Endothelial cell (in vitro differentiated cells): ENCODE results near the gene HGF. TPM values are rescaled to one million over a fixed set of nuclear protein-coding genes. Genes with fewer than 3 reads are reported as not detected.

Experiments used
- DNase-seq: peaks from one replicate; pipeline ENCODE4 v3.0.0; 2021; ENCODE audit warnings: low spot score
- H3K27ac Mint-ChIP-seq: one replicate; pipeline ENCODE4 v1.8.0; 2021; ENCODE audit warnings: mixed read lengths, inconsistent platforms; ENCODE audit not compliant: unreplicated experiment
- H3K27me3 Mint-ChIP-seq: one replicate; pipeline ENCODE4 v1.8.0; 2021; ENCODE audit warnings: mild to moderate bottlenecking, moderate library complexity, mixed read lengths, inconsistent platforms; ENCODE audit not compliant: unreplicated experiment
- H3K36me3 Mint-ChIP-seq: one replicate; pipeline ENCODE4 v1.8.0; 2021; ENCODE audit warnings: mild to moderate bottlenecking, low read depth, mixed read lengths, inconsistent platforms; ENCODE audit not compliant: unreplicated experiment
- H3K4me1 Mint-ChIP-seq: one replicate; pipeline ENCODE4 v1.8.0; 2021; ENCODE audit warnings: mild to moderate bottlenecking, mixed read lengths, inconsistent platforms; ENCODE audit not compliant: unreplicated experiment
- H3K4me3 Mint-ChIP-seq: one replicate; pipeline ENCODE4 v1.8.0; 2021; ENCODE audit warnings: mild to moderate bottlenecking, mixed read lengths, inconsistent platforms; ENCODE audit not compliant: unreplicated experiment
- H3K9me3 Mint-ChIP-seq: one replicate; pipeline ENCODE4 v1.8.0; 2021; ENCODE audit warnings: mixed read lengths, inconsistent platforms; ENCODE audit not compliant: unreplicated experiment
- total RNA-seq: library from RNA; stranded (reverse); fragmentation: NEBNext Ultra II Directional; extraction: Animal tissue kit (Norgen Biotek cat#: 25700); gene quantifications from one replicate; pipeline ENCODE4 v1.2.1, GENCODE V29; 2021; ENCODE audit not compliant: unreplicated experiment
- TF ChIP-seq, protein P1 (sequence below): fragments of 200-600 bp; sonication (generic); IDR thresholded peaks from one replicate; pipeline ENCODE4 v1.5.0; 2021; ENCODE audit warnings: antibody characterized with exemption; ENCODE audit not compliant: unreplicated experiment

Gene HGF
- total RNA-seq, 1 donor from 2014 or later: 0.82 TPM

GRCh38 chr7:81803267-81803666 lies 33.4 kb upstream of the HGF start:
- Mint-ChIP-seq H3K27me3 (no peaks in the 10 kb centered on the region), H3K27ac (no peak overlapping the region), H3K36me3 (no peaks in the 10 kb centered on the region), H3K9me3 (no peaks in the 10 kb centered on the region), H3K4me1 (no peaks in the 10 kb centered on the region), H3K4me3 (no peak overlapping the region)
- TF ChIP-seq, protein P1, sequence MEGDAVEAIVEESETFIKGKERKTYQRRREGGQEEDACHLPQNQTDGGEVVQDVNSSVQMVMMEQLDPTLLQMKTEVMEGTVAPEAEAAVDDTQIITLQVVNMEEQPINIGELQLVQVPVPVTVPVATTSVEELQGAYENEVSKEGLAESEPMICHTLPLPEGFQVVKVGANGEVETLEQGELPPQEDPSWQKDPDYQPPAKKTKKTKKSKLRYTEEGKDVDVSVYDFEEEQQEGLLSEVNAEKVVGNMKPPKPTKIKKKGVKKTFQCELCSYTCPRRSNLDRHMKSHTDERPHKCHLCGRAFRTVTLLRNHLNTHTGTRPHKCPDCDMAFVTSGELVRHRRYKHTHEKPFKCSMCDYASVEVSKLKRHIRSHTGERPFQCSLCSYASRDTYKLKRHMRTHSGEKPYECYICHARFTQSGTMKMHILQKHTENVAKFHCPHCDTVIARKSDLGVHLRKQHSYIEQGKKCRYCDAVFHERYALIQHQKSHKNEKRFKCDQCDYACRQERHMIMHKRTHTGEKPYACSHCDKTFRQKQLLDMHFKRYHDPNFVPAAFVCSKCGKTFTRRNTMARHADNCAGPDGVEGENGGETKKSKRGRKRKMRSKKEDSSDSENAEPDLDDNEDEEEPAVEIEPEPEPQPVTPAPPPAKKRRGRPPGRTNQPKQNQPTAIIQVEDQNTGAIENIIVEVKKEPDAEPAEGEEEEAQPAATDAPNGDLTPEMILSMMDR: no peak
- no peak for DNase-seq

DNA sequence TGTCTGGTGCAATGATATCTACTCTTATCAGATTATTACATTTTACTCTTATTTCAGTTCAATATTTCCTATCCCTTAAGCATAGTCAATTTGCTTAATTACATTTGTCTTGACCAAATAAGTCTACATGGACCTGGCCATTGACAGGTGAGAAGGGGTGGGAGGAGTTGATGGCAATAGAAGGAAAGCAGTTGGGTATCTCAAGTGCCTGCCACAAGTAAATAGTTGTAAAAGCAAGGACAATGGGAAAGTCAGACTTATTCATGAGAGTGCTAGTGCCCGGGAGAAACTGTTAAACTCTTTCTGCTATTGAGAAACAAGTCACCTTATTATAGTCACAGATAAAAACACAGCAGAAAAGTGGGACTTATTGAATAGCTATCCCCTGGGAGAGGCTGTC lies 32.4 kb upstream of the HGF start:
- no peaks in the 10 kb centered on the region for H3K36me3 Mint-ChIP-seq
- TF ChIP-seq, protein P1: no peak
- no peak overlapping the region for H3K27ac Mint-ChIP-seq
- DNase-seq: no peak
- H3K4me1 Mint-ChIP-seq: no peaks in the 10 kb centered on the region
- H3K9me3 Mint-ChIP-seq: no peaks in the 10 kb centered on the region
- no peaks in the 10 kb centered on the region for H3K27me3 Mint-ChIP-seq
- H3K4me3 Mint-ChIP-seq: no peak overlapping the region

- no peaks in the 10 kb centered on the region for H3K9me3 Mint-ChIP-seq
- TF ChIP-seq, protein P1: no peak
Observed at GRCh38 chr7:81801532-81801931, 31.7 kb upstream of the HGF start.

DNA sequence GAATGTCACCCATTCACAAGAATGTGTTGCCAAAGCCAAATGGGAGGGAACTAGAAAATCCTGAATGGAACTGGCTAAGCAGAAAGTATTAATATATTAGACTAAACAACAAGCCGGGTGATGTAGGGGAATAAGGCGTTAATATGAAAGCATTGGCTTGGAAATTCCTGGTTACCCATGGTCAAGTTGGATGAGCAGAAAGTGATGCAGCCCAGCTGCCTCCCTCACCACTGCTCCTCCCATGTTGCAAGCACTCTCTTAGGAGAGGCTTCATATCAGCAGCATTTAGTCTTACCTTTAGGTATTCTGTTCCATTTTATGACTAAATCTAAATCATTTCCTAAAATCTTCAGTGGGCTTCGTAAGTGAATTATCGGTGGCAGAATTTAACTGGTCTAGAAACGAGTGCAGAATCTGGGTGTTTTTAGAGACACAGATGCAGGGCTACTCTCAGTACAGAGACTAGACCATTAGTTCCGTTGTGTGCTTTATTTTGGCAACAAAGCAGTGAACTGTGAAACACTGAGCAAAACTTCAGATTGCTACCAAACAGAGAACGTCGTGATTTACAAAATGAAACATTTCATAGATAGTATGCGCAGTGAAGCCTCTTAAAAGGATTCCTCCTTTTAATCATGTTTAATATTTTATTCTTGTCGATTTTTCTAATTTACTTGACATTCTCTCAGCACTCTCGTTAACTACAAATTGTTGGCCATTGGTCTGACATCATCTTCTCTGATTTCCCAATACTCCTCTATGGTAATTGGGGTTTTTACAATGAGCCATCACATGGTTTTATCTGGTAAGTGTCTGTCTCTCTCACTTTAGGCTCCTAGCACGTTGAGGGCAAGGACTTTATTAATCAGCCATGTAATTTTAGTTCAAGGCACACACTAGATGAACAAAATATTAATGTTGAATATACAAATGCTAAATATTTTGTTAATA lies 22.0 kb upstream of the HGF start:
- peaks cover 3% of the 10 kb centered on the region for H3K4me1 Mint-ChIP-seq
- H3K36me3 Mint-ChIP-seq: no peaks in the 10 kb centered on the region
- H3K27me3 Mint-ChIP-seq: no peaks in the 10 kb centered on the region
- no peak overlapping the region for H3K4me3 Mint-ChIP-seq
- H3K27ac Mint-ChIP-seq: no peak overlapping the region
- no peak for DNase-seq
- no peaks in the 10 kb centered on the region for H3K9me3 Mint-ChIP-seq
- TF ChIP-seq, protein P1: no peak

More at GRCh38 chr7:81801532-81801931, 31.7 kb upstream of the HGF start:
- no peaks in the 10 kb centered on the region for H3K27me3 Mint-ChIP-seq
- H3K27ac Mint-ChIP-seq: no peak overlapping the region
- no peak overlapping the region for H3K4me3 Mint-ChIP-seq
- no peaks in the 10 kb centered on the region for H3K4me1 Mint-ChIP-seq
- H3K36me3 Mint-ChIP-seq: no peaks in the 10 kb centered on the region
- DNase-seq: no peak

- no peak overlapping the region for H3K27ac Mint-ChIP-seq
- H3K27me3 Mint-ChIP-seq: no peaks in the 10 kb centered on the region
- no peaks in the 10 kb centered on the region for H3K36me3 Mint-ChIP-seq
- H3K9me3 Mint-ChIP-seq: no peaks in the 10 kb centered on the region
- H3K4me3 Mint-ChIP-seq: no peak overlapping the region
- H3K4me1 Mint-ChIP-seq: peaks cover 3% of the 10 kb centered on the region
- no peak for DNase-seq
- TF ChIP-seq, protein P1: no peak
Observed at GRCh38 chr7:81790686-81791085, 20.8 kb upstream of the HGF start.
